Sigmoid colon (tissue), 7 donors: ENCODE data around the gene ALDH3A1. TPM values are rescaled to one million over a fixed set of nuclear protein-coding genes. Genes with fewer than 3 reads are reported as not detected.

ENCODE experiments used
- DNase-seq: peaks from one replicate; pipeline ENCODE4 v3.0.0-alpha.2; 2019
- H3K27ac ChIP-seq, 4 donors: fragments of 200-600 bp; sonication (generic); one replicate each; pipeline ENCODE4 v1.5.1; 2016 to 2019; ENCODE audit warnings: mild to moderate bottlenecking in 1 of 4
- H3K27me3 ChIP-seq, 3 donors: fragments of 200-600 bp; sonication (generic); one replicate each; pipeline ENCODE4 v1.5.1; 2019; ENCODE audit warnings: mild to moderate bottlenecking in 1 of 3
- H3K36me3 ChIP-seq, 4 donors: fragments of 200-600 bp; sonication (generic); one replicate each; pipeline ENCODE4 v1.5.1; 2016 to 2019
- H3K4me1 ChIP-seq, 4 donors: fragments of 200-600 bp; sonication (generic); one replicate each; pipeline ENCODE4 v1.5.1; 2017 to 2019
- H3K4me3 ChIP-seq, 4 donors: fragments of 200-600 bp; sonication (generic); one replicate each; pipeline ENCODE4 v1.5.1; 2017 to 2019; ENCODE audit warnings: mild to moderate bottlenecking in 2 of 4, moderate library complexity in 1 of 4
- H3K9me3 ChIP-seq, 4 donors: fragments of 200-600 bp in 3 of 4; sonication (generic) in 3 of 4; one replicate each; pipeline versions ENCODE4 v1.5.1 to v1.6.1; 2013 to 2019
- CTCF ChIP-seq, 4 experiments: fragments of 450-650 bp in 3 of 4; fragments of 200-600 bp in 1 of 4; IDR thresholded peaks; one replicate each; pipeline ENCODE4 v1.5.1; 2016 to 2019; ENCODE audit warnings: antibody characterized with exemption in 4 of 4, mild to moderate bottlenecking in 3 of 4, moderate library complexity in 2 of 4
- EP300 ChIP-seq, 4 donors: sonication (generic); formaldehyde crosslinking; IDR thresholded peaks; one replicate each; pipeline ENCODE4 v1.6.1; 2017; ENCODE audit warnings: antibody characterized with exemption in 4 of 4
- POLR2A ChIP-seq, 2 donors: fragments of 450-650 bp; IDR thresholded peaks; one replicate each; pipeline ENCODE4 v1.6.1; 2016; ENCODE audit warnings: antibody characterized with exemption in 2 of 2, mild to moderate bottlenecking in 2 of 2, moderate library complexity in 2 of 2
- POLR2AphosphoS5 ChIP-seq, 4 donors: sonication (generic); formaldehyde crosslinking; IDR thresholded peaks; one replicate each; pipeline ENCODE4 v1.6.1; 2017; ENCODE audit warnings: antibody characterized with exemption in 4 of 4
- WGBS, 2 donors: extraction: QIAGEN DNeasy Blood & Tissue Kit; methylation state at CpG; one replicate each; pipeline ENCODE4 v1.1.7; 2013; 5-methylcytosine and 5-hydroxymethylcytosine counted together
- intact Hi-C: fragments of 100-400 bp; cut with DNase I; formaldehyde crosslinking; loops from one replicate; pipeline ENCODE4 v1.15.1; 2023
- polyA plus RNA-seq, 3 donors: library from polyadenylated mRNA; stranded (reverse); fragments of 200-250 nt; gene quantifications; one replicate each; pipeline ENCODE4 v1.2.3, GENCODE V29; 2013
- total RNA-seq, 4 donors: library from RNA; depleted of rRNA; stranded (reverse); fragments of >200 nt; gene quantifications; one replicate each; pipeline ENCODE4 v1.1.0, GENCODE V29; 2016
- donor health status: healthy with polysubstance abuse.
- donor health status: Bipolar disorder and iron deficiency.
- donor health status: healthy.

Gene ALDH3A1
- total RNA-seq (1 to 10 TPM in 1 of 4 donors, under 1 TPM in 3; 0.16 to 1.1 (median 0.56) TPM), polyA plus RNA-seq (1 to 10 TPM; 1.7 to 6.0 (median 3.0) TPM)

GRCh38 chr17:19747829-19748806 lies at the start of gene ALDH3A1:
TSS of gene ALDH3A1 (minus strand) at chr17:19748298. CDS start at chr17:19745129, 3,169 bp downstream.
- no peaks in the 10 kb centered on the region for H3K27me3 ChIP-seq
- H3K27ac ChIP-seq: no peak within 1 kb of the TSS
- peaks cover 0 to 27% (median 21%) of the 10 kb centered on the region in 4 donors for H3K4me1 ChIP-seq
- TF ChIP-seq EP300 (IDR thresholded peaks at IDR 0.05) (no peak), CTCF (IDR thresholded peaks at IDR 0.05) (no peak), POLR2AphosphoS5 (IDR thresholded peaks at IDR 0.05) (no peak), POLR2A (IDR thresholded peaks at IDR 0.05) (no peak)
- no peaks in the 10 kb centered on the region for H3K9me3 ChIP-seq
- intact Hi-C loops: no loop called here
- H3K4me3 ChIP-seq: no peak within 1 kb of the TSS
- DNase-seq: no peak
- 20 to 64% methylated on average over 25 of the region's 25 CpGs for WGBS, 2 donors
- H3K36me3 ChIP-seq: no peaks in the 10 kb centered on the region

DNA sequence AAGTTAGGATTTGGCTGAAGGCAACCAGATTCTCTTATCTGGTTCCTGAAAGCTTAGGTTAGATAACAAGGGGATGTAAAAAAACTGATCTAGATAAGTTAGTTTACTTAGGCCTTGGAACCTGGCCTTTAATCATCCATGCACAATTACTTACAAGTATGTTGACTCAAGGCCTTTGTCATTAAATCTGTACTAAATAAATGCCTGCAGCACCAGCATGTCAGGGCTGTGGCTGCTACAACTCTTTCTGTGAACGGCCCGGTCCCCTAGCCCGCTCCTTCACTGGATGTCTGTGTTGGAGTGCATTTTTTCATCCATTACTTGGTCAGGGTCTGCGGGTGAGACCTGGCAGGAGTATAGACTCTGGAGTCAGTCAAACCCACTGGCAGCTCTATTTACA lies 48.4 kb upstream of the ALDH3A1 start:
- Histone ChIP-seq H3K27me3 (no peaks in the 10 kb centered on the region), H3K4me3 (no peak overlapping the region), H3K4me1 (no peaks in the 10 kb centered on the region), H3K36me3 (peaks cover 8 to 100% (median 43%) of the 10 kb centered on the region in 4 donors), H3K9me3 (peaks cover 0 to 7% (median 0%) of the 10 kb centered on the region in 4 donors), H3K27ac (no peak overlapping the region)
- WGBS, 2 donors: 96 to 97% methylated on average over 4 of the region's 4 CpGs
- no peak for DNase-seq
- TF ChIP-seq POLR2AphosphoS5 (IDR thresholded peaks at IDR 0.05): no peak
- TF ChIP-seq POLR2A (IDR thresholded peaks at IDR 0.05): no peak
- no peak for TF ChIP-seq CTCF (IDR thresholded peaks at IDR 0.05)
- no peak for TF ChIP-seq EP300 (IDR thresholded peaks at IDR 0.05)
- intact Hi-C loops: no loop called here

GRCh38 chr17:19791918-19792550 lies 43.9 kb upstream of the ALDH3A1 start:
- WGBS, 2 donors: 93 to 97% methylated on average over 3 of the region's 3 CpGs
- H3K27me3 ChIP-seq: no peaks in the 10 kb centered on the region
- peaks cover 0 to 6% (median 0%) of the 10 kb centered on the region in 4 donors for H3K4me1 ChIP-seq
- intact Hi-C loops: no loop called here
- peaks cover 0 to 7% (median 0%) of the 10 kb centered on the region in 4 donors for H3K9me3 ChIP-seq
- no peak for TF ChIP-seq POLR2AphosphoS5 (IDR thresholded peaks at IDR 0.05)
- TF ChIP-seq CTCF (IDR thresholded peaks at IDR 0.05): no peak
- TF ChIP-seq EP300 (IDR thresholded peaks at IDR 0.05): no peak
- no peak for TF ChIP-seq POLR2A (IDR thresholded peaks at IDR 0.05)
- peaks cover 20 to 94% (median 39%) of the 10 kb centered on the region in 4 donors for H3K36me3 ChIP-seq
- no peak overlapping the region for H3K4me3 ChIP-seq
- DNase-seq: no peak
- no peak overlapping the region for H3K27ac ChIP-seq

- WGBS, 2 donors: 86 to 89% methylated on average over 7 of the region's 7 CpGs
- no peak overlapping the region for H3K4me3 ChIP-seq
- no peak for TF ChIP-seq POLR2A (IDR thresholded peaks at IDR 0.05)
- no peak for TF ChIP-seq CTCF (IDR thresholded peaks at IDR 0.05)
- TF ChIP-seq POLR2AphosphoS5 (IDR thresholded peaks at IDR 0.05): no peak
- TF ChIP-seq EP300 (IDR thresholded peaks at IDR 0.05): no peak
- no peaks in the 10 kb centered on the region for H3K27me3 ChIP-seq
- no peak for DNase-seq
- intact Hi-C loops: no loop called here
- H3K27ac ChIP-seq: no peak overlapping the region
- peaks cover 0 to 6% (median 0%) of the 10 kb centered on the region in 4 donors for H3K4me1 ChIP-seq
- H3K36me3 ChIP-seq: peaks cover 8 to 79% (median 14%) of the 10 kb centered on the region in 4 donors
- H3K9me3 ChIP-seq: no peaks in the 10 kb centered on the region
These were observed 39.7 kb upstream of the ALDH3A1 start for GRCh38 chr17:19787733-19788357.
